HT-29 (cell line): ENCODE data around the gene STAT3. TPM values are rescaled to one million over a fixed set of nuclear protein-coding genes. Genes with fewer than 3 reads are reported as not detected.
A peak's percentile ranks its signal among the peaks of the same experiment; 100 is the strongest.
"Not testable (repeated sequence)": the region's sequence is repeated elsewhere in the genome, so short reads cannot be mapped to it uniquely, and the experiment has no call there.

ENCODE experiments used
- DNase-seq: peaks from one replicate; pipeline ENCODE4 v3.0.0-alpha.2; 2015; ENCODE audit warnings: low spot score
- total RNA-seq: library from RNA; depleted of rRNA; stranded (reverse); fragments of >200 nt; shearing (Covaris generic); gene quantifications from 2 replicates; pipeline ENCODE4 v1.2.3, GENCODE V29; 2014; rRNA removed

The STAT3 gene
- 30.9 and 38.0 TPM in 2 replicates for total RNA-seq

DNA sequence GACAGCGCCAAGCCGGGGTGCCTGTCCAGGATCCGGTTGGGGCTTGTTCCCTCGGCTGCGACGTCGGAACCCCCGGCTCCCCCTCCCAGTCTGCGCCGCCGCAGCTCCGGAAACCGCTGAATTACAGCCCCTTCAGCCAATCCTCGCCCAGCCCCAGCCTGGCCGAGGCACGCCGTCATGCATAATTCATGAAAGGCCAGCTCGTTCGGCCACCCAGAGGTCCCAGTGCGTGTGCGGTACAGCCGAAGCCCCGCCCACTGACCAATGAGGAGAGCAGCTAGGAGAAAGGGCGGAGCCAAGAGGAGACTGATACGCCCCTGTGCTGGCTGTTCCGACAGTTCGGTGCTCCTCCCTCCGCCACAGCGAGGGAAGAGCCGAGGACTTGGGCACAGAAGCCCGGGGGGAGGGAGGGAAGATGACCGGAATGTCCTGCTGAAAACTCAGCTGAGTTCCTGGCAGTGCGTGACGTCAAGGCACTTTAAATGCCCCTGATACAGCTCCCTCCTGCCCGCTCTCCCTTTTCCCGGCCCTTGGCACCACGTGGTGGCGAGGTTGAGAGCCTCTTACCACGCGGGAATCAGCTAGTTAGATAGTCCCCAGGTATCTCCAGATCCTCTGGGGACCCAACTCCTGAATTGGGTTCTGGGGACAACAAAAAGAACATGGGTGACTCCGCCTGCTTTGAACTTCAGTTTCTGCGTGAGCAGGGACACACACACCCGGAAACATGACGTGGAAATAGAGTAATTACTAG, at the start of gene STAT3:
STAT3 (minus strand) TSS at position 62 of the 754 bp plus-strand sequence. CDS start 39,926 bp downstream, outside the sequence.
- peak; percentile 100 for DNase-seq

DNA sequence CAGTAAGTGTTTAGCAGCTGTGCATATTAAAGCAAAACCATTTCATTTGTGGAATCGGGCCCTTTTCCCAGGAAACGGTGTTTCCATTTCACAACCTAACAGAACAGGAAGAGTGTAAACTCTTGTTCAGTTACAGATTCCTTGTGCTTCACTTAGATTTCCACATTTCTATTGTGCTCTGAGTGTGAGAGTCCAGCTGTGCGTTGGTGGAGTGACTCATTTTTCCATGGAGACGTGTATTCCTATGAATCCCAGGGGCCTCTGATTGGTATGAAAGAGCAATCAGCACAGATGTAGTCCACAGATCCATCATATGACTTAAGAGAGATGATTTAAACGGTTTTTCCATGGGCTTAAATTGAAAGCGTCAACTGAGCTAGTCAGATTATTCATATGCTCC, 48.1 kb upstream of the STAT3 start:
- no peak for DNase-seq

DNA sequence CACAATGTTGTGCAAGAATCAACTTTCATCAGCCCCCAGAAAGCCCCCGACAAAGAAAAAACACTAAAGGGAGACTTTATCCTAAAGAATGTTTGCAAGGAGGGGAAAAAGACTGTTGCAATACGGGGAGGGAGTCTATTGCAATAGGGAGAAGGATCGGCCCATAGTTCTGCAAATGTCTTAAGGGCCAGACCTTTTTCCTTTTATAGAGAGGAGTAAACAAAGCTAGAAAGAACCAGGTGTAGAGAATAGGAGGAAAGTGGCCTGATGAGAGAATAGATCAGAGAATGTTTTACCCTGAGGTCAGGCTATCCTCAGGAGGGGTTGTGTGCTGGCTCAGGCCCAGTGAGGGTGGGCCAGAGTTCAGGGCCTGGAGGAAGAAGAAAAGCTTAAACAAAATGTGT, 43.5 kb upstream of the STAT3 start:
- DNase-seq, result no peak

DNA sequence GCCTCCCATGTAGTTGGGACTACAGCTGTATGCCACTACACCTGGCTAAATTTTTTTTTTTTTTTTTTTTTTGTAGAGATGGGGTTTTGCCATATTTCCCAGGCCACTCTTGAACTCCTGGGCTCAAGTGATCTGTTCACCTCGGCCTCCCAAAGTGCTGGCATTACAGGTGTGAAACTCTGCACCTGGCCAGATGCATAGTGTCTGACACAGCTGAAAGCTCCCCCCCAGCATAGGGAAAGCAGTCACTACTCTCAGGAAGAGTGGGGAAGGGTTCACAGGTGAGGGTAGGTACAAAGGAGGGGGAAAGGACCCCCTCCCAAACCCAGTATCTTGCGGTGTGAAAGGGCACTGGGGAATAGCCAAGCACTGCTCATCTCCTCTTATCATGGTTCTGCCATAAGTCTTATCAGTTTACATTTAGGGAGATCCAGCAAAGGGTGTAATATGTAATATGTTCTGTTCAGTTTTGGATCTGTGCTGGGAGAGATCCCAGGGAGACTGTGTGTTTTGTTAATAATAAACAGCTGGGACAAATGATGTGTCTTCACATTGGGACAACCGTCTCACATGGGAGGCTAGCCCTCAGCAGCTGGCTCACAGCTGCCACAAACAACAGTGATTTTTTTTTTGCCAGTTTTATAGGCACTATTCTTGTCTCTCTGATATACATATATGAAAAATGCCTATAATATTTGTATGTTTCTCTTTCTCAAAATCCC, 41.6 kb upstream of the STAT3 start:
- DNase-seq, result no peak

DNA sequence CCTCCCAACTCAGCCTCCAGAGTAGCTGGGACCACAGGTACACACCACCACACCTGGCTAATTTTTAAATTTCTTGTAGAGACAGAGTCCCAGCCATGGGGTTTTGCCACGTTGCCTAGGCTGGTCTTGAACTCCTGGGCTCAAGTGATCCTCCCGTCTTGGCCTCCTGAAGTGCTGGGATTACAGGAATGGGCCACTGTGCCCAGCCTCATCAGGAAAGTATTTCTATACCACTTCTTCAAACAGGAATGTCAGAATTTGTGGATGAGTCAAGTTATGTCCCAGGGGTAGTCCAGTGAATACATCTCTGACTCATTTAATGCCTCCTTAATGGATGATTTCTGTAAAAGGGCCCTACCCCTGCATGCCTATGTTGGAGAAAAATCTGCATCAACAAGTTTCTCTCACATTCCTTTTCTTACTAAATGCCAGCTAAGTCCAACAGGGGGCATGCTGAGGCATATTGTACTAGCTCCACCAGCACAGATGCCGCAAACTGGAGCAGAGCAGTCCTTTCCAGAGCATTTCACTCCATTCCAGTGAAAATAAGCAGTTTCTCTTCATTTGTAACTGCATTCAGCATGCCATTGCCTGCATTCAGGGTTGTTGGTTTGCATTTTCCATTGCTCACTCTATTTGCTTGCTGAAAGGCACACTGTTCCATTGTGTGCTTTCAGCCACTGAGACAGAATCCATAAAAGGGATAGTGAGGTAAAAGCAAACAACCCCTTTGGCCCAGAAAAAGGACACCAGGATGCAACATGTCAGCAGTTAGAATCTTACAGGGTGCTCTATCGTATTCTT, 40.1 kb upstream of the STAT3 start:
- DNase-seq, result peak; percentile 79

DNA sequence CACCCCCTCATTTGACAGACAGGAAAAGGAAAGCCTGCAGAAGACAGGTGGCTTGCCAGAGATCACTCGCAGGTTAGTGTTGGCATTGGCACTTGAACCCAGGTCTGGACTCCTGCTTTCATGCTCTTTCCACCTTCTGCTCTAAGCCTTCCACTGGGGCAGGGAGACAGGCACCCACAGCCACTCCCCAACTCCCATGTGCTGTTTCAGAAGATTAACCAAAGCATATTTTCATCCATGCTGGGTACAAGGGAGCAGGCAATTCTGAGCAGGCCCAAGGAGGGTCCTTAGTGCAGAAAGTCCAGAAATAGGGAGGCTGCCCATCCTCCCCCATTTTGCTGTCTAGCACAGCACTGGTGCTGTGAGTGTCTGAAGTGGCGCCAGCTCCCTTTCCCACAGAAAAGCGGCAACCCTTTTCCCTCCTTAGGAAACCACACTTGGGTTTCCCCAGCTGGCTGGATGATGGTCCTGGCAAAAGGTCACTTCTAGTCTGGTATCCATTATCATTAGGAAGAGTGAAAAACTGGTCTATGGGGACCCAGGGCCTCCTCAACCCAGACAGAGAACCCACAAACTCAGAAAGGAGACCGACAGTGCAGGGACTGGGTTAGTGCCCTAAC, 36.9 kb upstream of the STAT3 start:
- DNase-seq, result no peak

DNA sequence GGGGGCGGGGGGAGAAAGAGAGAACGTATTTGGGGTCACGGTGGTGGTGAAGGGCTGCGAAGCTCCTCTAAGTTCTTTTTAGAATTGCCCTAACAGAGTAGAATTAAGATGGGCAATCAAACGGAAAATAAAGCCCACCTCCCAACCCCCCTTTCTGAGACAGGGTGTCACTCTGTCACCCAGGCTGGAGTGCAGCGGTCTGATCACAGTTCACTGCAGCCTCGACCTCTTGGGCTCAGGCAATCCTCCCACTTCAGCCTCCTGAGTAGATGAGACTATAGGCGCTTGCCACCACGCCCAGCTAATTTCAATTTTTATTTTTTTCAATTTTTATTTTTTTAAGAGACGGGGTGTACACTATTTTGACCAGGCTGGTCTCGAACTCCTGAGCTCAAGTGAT, 35.5 kb upstream of the STAT3 start:
- DNase-seq, result no peak

DNA sequence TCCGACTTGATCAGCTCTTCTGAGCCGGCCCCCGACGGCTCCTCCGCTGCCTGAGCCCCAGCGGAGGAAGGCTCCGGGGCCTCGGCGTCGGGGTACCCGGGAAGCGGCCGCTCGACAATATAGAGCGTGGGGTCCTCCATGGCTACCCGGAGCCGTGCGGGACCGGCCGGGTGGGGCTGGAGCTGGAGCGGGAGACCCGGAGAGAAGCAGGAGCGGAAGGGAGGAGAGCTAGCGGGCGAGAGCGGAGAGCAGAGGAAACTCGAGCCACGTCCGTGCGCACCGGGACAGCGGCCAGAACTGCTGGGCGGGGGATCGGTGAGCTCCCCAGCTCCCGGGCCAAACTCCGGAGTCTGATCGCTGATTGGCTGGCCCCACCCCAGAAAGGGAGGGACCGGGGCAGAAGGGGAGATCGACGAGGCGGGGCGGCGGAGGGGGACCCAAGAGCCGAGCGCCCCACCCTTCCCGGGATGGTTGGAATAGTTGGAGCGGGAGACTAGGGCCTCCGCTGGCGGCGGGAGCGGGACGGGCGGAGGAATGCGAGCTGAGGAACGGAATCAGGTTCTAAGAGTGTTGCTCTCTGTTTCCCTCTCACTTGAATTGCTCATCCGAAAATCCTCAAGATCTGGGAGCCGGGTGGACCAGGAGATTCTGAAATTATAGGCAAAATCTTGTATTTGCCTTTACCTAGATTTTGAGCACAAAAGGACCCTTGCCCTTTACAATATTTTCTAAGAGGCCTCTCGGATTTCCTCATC, 34.9 kb upstream of the STAT3 start, which contains the start of gene CAVIN1:
CAVIN1 (minus strand) TSS at position 299 of the 755 bp plus-strand sequence; CDS start at position 140, 159 bp downstream.
- DNase-seq, result peak; percentile 77

DNA sequence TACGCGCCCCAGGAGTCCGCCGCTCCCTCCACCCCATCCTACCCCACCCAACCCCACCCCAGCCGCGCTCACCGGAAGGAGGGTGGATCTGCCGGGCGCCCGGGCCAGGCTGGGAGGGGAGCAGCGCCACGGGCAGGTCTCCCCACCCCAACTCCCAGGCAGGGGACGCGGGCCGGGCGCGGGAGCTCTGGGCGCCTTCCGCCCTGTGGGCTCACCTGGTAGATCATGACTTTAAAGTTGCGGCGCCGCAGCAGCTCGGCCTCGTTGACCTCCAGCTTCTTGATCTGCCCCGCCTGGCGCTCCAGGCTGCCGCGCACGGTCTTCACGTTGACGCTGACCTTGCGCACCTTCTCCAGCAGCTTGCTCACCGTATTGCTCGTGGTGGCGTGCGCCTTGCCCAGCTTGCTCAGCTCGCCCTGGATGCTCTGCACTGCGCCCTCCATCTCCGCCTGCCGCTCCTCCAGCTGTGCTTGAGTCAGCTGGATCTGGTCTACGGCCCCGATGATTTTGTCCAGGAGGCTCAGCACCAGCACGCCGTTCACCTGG, 34.2 kb upstream of the STAT3 start:
- DNase-seq, result peak; percentile 65

DNA sequence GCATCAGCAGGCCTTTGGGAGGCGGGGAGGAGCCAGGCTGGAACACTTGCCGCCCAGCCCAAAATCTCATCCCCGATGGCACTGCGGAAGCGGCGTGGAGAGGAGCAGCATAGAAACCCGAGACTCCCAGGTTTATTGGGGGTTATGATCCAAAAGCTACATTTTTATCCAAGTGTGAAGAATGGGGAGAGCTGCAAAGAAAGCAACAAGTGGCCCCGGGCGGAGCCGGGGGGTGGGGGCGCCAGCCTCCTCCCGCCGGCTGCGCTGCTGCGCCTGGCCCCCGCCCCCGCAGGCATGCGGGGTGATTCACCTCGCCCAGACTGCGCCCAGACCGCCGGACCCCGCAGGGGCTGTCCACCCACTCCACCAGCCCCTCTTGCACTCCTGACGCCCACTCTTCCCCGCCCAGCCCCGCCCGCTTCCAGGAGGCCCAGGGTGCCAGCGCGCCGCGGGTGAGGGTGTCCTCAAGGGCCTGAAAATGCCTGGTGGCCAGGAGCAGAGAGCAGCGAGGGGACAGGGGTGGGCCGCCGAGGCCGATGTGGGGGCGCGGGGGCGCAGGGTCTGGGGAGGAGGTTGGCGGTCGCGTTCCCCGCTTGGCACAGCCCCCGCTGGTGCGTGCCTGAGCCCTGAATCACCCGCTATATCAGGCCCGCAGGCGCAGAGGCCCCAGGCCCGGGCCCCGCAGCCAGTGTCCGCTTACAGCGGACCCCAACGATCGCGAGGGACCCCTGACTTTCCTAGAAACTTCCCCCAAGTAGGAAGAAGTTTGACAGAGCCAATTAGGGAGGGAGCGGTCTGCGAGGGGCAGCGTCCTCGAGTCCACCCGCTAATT, 33.5 kb upstream of the STAT3 start:
- DNase-seq, result no peak

DNA sequence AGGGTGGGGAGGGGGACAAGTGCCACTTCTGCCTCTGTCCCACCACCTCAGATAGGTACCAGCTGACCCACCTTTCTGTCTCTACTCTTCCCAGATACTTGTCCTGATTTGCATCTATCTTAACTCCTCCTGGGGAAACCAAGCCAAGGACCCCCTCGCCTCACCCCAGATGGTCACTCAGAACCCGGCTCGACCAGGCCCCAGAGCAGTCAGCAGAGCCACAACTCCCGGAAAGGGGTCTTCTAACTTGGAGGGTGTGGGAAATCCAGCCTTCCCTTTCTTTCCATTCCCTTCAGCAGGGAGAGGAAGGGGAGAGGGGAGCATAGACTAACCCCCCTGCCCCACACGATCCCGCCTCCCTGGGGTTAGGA, 32.9 kb upstream of the STAT3 start:
- DNase-seq, result no peak

DNA sequence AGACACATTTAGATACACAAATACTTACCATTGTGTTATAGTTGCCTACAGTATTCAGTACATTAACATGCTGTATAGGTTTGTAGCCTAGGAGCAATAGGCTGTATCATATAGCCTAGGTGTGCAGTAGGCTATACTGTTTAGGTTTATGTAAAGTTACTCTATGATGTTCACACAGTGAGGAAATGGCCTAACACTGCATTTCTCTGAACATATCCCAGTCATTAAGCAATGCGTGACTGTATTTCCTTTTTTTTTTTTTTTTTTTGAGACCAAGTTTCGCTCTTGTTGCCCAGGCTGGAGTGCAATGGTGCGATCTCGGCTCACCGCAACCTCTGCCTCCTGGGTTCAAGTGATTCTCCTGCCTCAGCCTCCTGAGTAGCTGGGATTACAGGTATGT, 29.7 kb upstream of the STAT3 start:
- not testable (repeated sequence) for DNase-seq

DNA sequence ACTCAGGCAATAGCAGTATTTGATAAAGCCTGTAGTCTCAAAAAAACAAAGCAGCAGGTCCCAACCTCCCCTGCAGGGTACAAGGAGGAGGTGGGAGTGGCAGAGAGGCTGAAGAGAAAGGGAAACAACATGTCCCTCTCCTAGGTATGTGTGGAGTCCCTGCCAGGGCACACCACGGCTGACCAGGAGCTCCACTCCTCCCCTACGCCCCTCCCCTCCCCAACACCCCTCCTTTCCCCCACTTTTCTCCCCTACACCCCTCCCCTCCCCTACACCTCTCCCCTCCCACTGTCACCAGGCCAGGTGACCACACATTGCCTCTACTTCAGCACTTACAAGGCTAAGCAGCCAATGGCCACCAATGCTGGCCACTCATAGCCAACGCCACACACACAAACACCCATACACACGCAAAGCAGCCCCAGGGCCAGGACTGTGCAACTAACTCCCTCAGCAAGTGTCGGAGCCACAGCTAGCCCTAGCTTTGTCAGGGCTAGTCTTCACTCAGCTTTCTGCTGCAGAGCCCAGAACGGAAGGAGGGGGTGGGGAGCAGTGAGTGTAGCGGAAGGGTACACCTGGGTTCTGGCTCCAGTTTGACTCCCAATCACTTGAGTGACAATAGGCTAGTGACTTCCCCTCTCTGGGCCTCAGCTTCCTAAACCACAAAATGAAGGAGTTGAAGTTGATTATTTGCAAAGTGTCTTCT, 26.6 kb upstream of the STAT3 start:
- DNase-seq, result no peak

DNA sequence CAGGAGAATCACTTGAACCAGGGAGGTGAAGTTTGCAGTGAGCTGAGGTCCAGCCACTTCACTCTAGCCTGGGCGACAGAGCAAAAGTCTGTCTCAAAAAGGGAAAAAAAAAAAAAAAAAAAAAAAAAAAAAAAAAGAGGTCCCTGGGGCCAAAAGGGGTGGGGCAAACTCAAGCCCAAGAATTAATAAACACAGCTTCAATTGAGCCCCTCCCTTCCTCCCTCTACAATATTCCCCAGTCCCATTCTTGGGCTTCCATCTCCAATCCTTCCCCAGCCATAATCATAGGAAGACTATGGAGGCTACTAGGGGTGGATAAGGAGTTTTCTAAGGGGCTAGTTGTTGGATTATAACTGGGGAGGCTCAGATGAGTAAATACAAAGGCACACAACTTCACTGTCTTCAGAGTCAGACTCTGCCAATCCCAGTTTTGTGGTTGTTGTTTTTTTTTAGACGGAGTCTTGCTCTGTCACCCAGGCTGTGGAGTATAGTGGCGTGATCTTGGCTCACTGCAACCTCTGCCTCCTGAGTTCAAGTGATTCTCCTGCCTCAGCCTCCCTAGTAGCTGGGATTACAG, 25.3 kb upstream of the STAT3 start:
- no peak for DNase-seq

DNA sequence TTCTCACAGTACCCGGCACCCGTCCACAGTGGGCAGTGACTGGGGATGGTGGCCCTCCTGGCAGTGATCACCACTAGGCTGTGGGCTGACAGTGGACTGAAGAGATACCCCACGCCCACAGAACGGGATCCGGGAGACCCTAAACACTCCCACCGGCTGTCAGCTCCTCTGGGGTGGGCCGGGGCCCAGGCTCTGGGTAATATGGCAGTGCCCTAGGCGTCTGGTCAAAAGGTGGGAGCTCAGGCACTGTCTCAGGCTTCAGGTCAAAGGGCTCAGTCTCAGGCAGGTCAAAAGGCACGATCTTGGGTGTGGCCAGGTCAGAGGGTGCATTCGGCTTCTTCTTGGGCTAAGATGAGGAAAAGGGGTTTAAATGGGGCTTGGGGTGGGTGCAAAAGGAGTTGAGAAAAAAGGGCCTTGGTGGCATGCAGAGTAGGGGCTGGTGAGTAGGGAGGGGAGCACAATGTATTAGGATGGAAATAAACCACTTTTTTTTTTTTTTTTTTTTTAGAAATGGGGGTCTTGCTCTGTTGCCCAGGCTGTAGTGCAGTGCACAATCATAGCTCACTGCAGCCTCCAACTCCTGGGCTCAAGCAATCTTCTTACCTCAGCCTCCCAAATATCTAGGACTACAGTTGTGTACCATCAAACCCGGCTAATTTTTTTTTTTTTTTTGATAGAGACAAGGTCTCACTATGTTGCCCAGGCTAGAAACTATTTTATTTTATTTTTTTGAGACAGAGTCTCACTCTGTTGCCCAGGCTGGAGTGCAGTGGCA, 23.9 kb upstream of the STAT3 start:
- no peak for DNase-seq

DNA sequence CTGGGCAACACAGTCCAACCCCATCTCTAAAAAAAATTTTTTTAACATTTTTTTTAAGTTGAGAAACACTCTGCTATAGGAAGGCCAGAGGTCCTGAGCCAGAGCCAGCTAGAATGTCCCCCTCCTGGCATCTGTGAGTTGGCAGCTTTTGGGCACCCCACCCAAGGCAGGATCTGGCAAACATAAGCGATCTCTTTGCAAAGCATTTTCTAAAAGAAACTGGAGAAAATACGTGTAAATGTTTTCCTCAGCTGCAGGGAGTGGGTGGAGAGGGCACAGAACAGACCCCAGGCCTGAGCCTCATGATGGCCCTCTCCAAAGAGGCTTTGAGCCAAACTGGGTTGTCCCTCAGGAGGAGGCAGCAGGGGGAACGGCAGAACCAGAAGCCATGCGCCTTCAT, 23.1 kb upstream of the STAT3 start:
- no peak for DNase-seq

DNA sequence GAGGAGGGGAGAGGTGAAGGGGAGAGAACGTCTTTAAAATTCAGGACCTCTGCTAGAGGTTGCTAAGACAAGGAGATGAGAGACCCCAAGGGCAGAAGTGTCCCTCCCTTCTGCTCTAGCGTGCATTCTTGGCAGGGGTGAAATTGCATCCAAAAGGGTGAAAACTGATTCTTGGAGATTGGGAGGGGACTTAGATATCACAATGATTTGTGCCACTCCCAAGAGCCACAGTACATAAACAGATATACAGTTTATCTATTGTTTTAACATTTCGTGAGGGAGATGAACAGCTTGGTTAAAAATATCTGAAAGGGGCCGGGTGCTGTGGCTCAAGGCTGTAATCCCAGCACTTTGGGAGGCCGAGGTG, 22.1 kb upstream of the STAT3 start:
- DNase-seq, result no peak
